GM21786 (cell line): ENCODE results near the gene FAM114A2.

Experiments used
- ATAC-seq: cut with Tn5 transposase; IDR thresholded peaks from one replicate; pipeline ENCODE4 v1.9.1; 2021; ENCODE audit not compliant: unreplicated experiment

FAM114A2 gene

DNA sequence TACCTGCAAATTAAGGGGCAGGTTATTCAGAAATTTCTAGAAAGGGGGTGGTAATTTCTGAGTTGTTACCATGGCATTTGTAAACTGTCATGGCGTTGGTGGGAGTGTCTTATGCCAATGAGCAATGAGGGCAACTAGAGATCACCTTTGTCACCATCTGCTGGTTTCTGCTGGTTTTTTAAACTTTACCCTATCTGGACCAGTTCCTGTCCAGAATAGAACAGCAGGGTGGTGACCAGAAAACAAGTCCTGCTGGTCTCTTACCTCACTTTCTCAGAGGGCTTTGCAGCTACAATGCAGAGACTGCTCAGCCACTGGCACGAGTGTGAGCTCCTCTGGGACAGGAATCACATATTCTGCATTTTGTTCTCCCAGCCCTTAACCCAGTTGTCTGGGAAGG is 51.4 kb downstream of the FAM114A2 start:
- no peak for ATAC-seq

DNA sequence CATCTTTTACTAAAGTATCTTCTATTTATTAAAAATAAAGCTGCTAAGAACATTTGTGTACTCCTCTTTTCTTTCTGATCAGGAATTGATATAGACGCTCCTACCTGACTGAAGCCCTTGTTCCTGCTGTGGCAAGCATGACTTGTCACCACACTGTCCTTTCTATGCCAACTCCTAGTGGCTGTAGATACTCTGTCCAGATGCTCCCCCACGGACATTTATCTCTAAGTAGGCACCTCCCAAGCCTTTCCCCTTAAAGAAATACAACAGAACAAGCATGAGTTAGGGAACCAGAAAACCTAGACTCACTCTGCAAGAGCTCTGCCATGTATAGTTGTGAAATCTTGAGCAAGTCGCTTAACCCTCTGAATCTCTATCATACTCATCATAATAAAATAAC is 53.2 kb downstream of the FAM114A2 start:
- no peak for ATAC-seq

DNA sequence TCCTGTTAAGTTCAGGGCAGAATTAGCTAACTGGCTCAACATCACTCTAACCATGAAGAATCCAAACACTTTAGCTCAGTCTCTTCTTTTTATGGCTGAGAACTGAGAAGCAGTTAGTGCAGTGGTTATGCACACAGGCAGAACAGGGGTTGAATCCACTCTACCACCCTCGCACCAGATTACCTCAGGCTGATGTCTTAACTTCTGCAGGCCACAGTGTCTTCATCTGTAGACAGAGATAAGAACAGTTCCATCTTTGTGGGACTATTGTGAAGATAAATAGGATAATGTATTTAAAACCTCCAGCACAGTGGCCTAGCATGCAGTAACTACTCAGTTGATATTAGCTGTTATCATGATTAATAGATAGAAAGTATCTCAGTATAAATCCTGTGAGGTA is 54.8 kb downstream of the FAM114A2 start:
- ATAC-seq, result no peak

DNA sequence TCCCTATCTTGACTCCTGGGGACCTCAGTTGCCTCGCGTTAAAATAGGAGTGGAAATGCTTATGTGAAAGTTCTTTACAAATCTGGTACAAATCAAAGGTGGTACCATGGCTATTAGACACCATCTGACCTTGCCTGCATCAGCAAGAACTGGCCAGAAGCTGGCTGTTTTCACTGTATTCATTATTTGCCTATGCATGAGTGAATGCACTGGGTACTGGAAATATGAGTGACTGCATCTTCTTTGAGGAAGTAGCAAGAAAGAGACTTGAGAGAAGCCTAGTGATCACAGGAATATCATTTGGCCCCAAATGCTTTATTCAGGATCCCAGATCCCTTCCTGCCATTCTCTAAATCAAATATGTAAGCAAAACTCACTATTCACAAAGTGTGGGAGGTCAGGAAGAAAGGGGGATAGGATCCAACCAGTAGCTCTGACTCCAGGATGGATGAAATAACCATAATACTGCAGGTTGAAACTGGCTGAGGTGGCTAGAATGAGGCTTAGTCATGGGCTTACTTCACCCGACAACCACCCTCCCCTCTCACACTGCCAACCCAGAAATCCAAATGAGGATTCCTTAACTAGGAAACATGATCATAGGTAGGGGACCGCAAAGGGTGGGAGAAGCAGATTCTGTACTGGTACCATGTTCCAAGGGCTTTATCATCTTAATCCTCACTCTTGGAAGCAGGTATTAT is 56.7 kb downstream of the FAM114A2 start:
- ATAC-seq, result no peak

DNA sequence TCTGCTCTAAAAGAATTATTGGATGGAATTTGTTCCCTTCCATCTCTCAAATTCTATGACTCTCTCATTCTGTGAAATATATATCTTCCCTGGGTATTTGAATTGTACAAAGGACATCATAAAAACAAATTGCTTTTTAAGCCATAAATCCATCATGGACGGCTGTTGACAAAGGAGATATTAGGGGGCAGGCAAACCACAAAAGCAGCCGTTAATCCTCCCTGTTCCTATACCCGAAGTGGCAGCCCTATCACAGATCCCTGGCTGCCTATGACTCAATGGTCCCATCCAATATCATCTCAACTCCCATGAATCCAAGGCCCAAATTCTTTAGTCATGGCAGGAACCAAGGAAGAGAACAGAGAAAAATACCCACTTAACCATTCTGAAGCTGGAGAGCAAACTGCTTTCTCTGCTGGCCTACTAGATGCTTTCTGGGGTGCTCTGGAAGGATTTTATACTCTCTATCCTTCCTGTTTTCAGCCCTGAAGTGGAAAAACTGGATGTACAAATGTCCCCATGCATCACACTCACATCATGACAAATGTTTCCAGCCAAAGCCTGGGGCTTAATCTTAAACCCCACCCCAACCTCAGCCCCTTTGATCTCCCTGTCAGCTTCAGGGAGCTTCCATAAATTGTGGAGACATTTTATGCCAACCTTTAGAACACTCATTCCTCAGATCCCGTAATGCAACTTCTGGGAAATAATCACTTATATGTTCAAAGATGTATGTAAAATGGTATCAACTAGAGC is 59.5 kb downstream of the FAM114A2 start:
- no peak for ATAC-seq

DNA sequence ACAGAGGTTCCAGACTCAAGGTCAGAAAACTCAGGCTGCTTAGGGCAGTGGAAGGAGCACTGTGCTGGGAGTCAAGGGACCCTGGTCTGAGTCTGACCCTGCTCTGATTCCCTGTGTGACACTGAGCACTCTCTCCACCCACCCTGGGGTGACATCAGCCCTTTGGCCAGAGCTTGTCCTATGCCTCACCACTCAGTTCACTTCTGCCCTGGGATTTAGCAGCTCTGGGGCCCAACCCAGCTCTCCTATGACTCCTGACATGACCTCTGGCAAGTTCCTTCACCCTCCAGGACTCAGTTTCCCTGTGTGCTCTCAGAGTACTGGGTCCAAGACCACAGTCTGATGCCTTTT is 63.9 kb downstream of the FAM114A2 start:
- no peak for ATAC-seq

DNA sequence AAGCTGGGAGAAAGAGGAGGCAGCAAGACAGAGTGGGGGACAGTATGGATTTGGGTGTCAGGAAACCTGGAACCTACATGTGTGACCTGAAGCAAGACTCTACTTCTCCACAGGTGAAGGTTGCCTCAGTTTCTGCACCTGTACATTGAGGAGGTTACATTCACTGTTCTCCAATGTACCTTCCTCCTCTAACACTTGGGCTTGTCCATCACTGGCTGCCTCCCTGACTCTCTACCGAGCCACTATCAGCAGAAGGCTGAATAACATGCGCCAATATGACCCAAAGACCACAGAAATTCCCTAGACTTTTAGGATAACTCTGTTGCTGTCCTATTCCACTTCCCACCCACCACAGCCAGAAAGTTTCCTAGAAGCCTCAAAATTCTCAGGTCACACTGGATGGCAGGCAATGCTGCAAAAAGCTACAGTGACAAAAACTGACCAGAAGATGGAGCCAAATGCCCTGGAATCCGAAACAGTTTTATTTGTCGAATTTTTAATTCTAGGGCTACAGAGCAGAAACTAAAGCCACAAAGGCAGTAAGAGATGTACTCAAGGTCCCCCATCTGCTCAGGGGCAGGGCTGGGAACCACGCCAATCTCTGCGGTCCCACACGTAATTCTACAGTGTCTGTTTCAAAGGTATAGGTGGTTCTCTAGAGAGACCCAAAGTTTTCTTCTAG is 64.4 kb downstream of the FAM114A2 start:
- ATAC-seq, result peak; percentile 45

DNA sequence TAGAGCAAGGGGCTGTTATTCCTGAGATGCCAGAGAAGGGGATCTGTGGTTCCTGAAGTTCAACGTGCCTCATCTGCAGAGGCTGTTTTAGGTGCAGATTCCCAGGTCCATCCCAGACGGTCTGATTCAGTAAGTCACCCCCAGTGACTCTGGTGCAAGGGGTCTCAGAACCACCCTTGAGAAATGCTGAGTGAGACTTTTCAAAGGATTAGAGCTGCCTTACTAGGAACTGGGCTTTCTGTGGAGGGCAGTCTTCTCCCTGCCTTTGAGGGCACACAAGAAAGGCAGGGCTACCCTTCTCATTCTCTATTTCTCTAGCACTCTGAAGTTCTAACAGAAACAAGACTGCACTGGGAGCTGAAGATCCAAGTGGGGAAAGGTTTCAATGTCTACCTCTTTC is 66.5 kb downstream of the FAM114A2 start:
- ATAC-seq, result no peak

DNA sequence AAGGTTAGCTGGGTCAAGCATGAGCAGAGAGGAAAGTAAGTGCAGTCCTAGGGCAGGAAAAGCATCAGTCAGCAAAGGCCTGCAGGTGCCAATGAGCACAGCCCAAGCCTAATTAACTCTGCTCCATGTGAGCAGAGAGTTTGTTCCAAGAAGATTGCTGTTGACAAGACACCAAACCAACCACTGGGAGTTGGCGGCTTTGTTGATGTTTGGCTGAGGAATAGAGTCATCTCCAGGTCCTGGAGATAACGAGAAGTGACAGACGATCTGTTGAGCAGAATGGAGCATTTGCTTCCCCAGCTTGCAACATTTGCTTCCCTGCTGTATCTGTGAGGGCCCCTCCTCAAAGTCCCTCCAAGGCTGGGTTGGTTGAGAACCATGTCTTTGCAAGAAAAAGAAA is 68.2 kb downstream of the FAM114A2 start:
- ATAC-seq, result no peak

DNA sequence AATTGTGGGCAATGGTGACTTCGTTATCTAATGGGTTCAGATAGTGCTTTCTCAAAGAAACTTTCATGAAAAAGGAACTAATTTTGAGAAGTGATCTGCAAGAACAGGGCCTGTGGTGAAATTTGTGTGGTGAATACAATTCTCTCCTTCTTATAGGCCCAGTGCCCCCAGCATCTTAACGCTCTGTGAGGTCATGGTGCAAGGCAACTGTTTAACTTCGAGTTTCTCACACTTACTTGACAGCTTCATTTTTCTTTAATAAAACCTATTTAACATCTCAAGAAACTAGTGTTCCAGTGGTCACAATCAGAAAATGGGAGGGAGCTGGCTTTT is 69.2 kb downstream of the FAM114A2 start:
- ATAC-seq, result no peak

DNA sequence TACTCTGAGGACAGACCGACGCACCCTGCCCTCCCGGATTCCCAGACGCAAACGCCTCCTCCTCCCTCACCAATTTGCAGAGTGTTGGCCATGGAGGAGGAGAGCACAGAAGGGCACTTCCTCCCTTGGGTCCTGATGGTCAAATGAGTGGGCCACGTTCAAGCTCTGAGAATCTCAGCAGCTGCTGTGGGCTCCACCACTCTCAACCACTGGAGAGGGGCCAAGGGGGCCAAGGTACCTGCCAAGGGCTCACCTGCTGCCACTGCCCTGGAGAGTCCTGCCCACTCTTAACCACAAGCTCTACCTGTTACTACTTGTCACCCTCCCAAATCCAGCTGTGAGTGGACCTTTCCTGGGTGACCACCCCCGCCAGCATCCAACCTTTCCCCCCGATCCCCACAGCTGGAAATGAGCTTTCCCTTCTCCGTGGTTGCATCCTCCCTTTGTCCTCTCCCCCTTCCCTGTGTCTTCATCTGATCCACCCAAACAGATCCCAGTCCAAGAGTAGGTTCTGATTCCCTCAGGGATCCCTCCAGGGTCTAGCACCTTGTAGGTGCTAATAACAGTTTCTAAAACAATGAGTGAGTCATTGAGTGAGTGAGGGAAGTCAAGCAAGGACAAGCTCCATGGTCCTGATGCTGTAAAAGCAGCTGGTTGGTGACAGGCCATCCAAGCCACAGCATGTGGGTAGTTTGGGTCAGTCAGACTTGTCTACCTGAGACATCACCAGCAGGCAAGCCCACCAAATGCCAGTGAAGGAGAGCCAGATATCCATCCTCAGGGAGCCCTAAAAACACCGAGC is 69.7 kb downstream of the FAM114A2 start:
- no peak for ATAC-seq

DNA sequence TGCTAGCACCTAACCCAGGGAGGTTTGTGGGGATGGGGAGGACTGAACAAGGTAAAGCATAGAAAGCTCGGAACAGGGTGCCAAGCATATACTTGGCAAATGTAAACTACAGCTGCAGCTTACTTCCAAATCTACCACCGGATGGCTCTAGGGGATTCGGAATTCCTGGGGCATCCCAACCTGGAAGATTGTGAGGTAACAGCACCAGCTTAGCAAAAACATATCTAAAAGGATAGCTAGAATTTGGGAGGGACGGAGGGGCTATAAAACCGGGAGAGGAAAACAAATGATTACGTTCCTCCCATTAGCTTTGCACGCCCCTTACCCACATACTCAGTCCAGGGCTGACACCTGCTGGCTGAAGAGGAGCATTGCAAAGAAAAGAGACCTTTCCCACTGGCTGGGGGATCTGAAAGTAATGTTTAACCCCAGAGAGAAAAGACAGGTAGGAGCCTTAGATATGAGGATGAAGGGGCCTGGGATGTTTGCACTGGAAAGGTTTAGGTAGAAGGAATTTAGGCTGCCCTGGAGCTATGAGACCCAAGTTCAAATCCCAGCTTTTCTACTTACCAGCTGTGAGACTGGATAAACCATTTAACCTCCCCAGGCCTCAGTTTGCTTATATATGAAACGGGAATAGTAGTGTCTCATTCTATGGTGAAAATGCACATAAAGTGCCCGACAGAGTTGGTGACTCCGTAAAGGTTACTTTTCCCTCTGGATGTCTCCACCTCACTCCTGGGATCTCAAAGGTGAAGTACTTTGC is 73.6 kb downstream of the FAM114A2 start:
- peak; percentile 63 for ATAC-seq

DNA sequence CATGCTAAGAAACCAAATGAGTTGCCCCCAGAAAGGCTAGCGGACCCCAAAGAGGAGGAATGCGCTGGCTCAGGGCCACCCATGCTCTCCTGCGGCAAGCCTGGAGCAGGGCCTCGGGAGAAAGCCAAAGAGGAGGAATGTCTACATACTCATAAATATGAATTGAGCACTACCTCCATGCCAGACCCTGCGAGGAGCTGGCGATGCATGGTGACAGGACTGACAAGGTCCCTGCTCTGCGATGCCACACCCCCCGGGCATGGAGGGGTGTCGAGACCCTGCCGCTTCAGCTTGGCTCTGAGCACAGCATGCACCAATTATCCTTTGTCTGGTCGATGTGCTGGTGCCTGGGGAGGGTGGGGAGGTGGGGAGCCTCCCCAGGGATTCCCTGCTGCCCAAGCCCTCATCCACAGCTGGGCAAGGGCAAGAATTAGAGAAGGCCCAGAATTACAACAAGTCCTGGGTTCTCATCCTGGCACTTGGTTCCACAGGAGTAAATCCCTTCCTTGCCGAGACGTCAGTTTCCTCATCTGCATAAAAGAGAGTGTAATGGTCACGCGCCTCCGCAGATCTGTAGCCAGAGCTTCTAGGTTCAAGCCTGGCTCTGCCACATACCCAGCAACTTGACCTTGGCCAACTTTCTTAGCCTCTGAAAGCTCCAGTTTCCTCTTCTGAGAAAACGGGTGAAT is 74.4 kb downstream of the FAM114A2 start:
- no peak for ATAC-seq

DNA sequence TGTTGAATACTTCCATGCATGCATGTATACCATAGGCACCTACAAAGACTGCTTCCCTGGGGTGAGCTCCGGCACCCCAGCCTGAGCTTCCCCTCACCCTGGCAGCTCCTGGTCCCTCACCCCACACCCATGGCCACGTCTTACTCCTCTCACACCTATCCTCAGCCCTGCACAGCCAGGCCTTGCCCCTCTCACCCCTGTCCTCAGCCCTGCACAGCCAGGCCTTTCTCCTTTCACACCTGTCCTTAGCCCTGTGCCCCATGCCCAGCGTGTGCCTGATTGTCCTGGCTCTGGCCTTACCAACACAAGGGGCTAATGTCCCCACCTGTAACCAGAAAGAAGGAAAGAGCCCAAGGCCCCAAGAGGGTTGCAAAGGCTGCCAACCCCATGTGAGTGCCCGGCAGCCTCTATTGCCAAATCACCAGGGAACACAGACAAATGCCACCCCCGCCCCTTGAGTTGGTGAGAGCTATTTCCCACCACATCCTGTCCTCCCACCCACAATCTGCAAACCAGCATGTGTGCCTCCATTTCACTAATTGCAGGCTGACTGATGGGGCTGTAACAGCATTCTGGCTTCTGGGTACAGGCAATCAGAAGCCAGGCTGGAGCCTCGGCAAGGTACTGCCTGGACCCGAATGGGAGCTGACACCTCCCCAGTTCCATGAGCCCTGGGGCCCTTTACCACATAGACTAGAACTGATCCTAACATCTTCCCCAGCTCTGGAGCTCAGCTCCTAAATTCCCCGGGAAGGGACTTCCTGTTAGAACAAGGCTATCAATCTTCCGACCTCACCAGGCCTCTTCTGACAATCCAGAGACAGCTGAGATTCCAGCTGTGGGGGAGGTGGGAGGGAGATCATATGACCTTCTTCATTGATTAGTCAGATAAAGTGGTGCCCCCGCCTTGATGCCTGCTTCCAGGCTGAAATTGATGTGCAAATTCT is 78.2 kb downstream of the FAM114A2 start:
- ATAC-seq, result no peak

DNA sequence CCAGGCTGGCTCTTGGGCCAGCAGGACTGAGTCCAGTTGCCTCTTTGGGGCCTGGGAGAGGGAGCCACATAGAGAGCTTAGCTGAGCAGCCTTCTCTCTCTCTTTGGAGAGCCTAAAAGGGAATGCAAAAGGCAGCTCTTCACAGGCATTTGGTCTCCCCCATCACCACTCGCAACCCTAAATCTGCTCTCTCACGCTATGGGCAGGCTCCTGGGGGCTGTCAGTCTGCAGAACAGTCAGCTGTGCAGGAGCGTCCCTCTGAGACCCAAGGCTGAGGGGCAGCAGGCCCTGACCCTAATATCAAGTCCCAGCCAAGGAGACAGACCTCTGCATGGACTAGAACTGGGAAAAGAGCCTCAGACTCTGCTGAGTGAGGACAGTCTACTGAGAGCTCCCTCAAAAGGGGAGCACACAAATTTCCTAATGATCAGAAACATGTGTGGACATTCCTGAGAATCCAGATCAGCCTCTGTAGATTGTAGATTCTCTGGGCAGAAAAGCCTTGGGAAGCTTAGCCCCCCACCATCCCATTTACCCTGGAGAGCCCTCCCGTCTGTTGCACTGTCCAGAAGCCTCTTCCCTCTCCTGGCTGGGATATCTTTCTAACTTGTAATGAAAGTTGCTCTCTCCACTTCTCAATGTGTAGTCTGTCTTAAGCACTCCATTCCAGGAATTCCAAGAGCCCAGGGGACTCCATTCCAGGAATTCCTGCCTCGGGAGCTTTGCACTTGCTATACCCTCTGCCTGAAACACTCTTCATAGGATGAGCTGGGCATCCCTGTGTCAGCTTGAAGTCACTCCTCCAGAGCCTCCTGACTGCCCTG is 79.4 kb downstream of the FAM114A2 start:
- ATAC-seq, result no peak

DNA sequence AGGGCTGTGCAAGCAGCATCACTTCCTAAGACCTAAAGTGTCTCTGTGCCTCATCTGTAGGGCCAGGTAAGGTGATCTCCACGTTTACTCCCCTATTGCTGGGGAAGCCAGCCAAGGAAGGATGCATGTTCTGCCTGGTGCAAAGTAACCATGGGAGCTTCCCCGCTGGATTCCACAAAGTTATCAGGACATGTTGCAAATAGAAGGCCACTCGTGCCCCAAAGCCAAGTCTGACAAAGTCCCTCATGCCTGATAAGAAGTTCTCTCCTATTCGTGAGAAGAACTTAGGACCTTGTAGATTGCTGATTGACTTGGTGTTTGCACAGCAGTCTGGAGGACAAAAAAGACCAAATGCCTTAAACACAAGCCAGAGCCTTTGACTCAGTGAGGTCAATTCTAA is 81.5 kb downstream of the FAM114A2 start:
- ATAC-seq, result no peak

DNA sequence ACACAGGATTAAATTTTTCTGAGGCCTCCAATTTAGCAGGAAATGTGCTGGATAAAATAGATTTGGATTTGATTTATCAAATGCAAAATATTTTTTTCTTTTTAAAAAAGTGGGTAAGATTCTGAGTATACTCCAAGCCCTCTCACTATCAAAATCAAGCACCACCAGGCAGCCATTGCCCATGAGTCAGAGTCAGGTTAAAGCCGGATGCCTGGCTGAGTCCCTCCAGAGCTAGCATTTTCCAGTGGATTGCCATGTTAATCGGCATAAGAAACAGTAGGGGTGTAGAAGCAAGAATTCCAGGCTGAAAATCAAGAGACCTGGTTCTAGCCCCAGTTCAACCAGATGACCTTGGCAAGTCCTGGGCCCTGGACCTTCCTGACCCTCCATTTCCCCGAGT is 85.3 kb downstream of the FAM114A2 start:
- ATAC-seq, result no peak

DNA sequence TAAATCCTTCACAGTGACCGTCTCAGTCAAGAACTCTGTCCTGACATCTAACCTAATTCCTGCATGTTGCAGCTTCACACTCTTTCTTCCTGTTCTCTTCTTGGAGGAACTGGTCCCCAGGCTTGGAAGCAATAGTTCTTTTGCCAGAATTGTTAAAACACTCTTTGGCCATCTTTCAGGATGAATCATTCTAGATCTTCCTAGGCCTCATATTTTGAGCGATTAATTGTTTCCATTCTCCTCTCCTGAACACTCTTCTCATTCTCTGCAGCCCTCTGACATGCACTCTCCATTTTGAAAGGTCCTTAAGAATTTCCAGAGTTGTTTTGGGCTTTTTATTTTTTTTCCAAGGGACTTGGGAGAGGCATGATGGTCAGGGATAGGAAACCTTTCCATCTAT is 85.8 kb downstream of the FAM114A2 start:
- no peak for ATAC-seq
